ENCODE data around the gene KIF6. TPM values are rescaled to one million over a fixed set of nuclear protein-coding genes. Genes with fewer than 3 reads are reported as not detected.

KIF6 gene
- polyA plus RNA-seq, 1 donor (not counting 4 experiments of a cell fraction or from before 2014, with no cell fraction given) = 0.14 TPM

GRCh38 chr6:39416026-39416425 lies 309.2 kb downstream of the KIF6 start:
- Histone ChIP-seq H3K9me3 (ENCODE audit: control insufficient read depth, low read depth, low read length) (no peaks in the 10 kb centered on the region), H3K4me3 (ENCODE audit: control insufficient read depth in 2 of 3, extremely low read depth in 1 of 3, insufficient read depth in 2 of 3, low read depth in 1 of 3, low read length in 3 of 3) (no peak overlapping the region), H4K20me1 (ENCODE audit: control insufficient read depth, extremely low read depth, insufficient read depth, low read length) (no peaks in the 10 kb centered on the region), H3K79me2 (ENCODE audit: control insufficient read depth, insufficient read depth, low read length) (no peaks in the 10 kb centered on the region), H3K36me3 (ENCODE audit: control insufficient read depth in 2 of 2, extremely low read depth in 1 of 2, insufficient read depth in 2 of 2, low read length in 2 of 2) (no peaks in the 10 kb centered on the region), H3K27ac (ENCODE audit: control insufficient read depth, insufficient read depth, low read length) (peak overlapping the region; percentile 70), H2AFZ (ENCODE audit: control insufficient read depth, low read length) (no peak overlapping the region), H3K9me1 (ENCODE audit: control insufficient read depth, extremely low read depth, insufficient read depth, low read length) (no peaks in the 10 kb centered on the region), H3K27me3 (ENCODE audit: control insufficient read depth, extremely low read depth, insufficient read depth, low read length) (no peaks in the 10 kb centered on the region), H3K4me1 (ENCODE audit: control insufficient read depth, extremely low read depth, insufficient read depth, low read length) (peaks cover 14% of the 10 kb centered on the region), H3K9ac (ENCODE audit: control insufficient read depth, extremely low read depth, insufficient read depth, low read length) (no peak overlapping the region), H3K4me2 (ENCODE audit: control insufficient read depth, extremely low read depth, insufficient read depth, low read depth, low read length) (no peak overlapping the region)
- DNase-seq (ENCODE audit: low read depth, low spot score) (no peak), FAIRE-seq (no peak)
- TF ChIP-seq CTCF (optimal IDR thresholded peaks at IDR 0.05 in 1 of 3, IDR thresholded peaks at IDR 0.05 in 1 of 3, conservative IDR thresholded peaks at IDR 0.05 in 1 of 3; ENCODE audit: extremely low read depth in 1 of 3, insufficient read depth in 2 of 3, low read length in 3 of 3) = no peak
- TF ChIP-seq EZH2 (IDR thresholded peaks at IDR 0.05; ENCODE audit: low read length) = no peak
- dilution Hi-C loops (cut with MboI; ENCODE audit: extremely low pct_ligation_motif_present, low sequenced_read_pairs) = no loop called here

- TF ChIP-seq CTCF (optimal IDR thresholded peaks at IDR 0.05 in 1 of 3, IDR thresholded peaks at IDR 0.05 in 1 of 3, conservative IDR thresholded peaks at IDR 0.05 in 1 of 3; ENCODE audit: extremely low read depth in 1 of 3, insufficient read depth in 2 of 3, low read length in 3 of 3) (no peak), EZH2 (IDR thresholded peaks at IDR 0.05; ENCODE audit: low read length) (no peak)
- dilution Hi-C loops (cut with MboI; ENCODE audit: extremely low pct_ligation_motif_present, low sequenced_read_pairs) = no loop called here
- Histone ChIP-seq H3K36me3 (ENCODE audit: control insufficient read depth in 2 of 2, extremely low read depth in 1 of 2, insufficient read depth in 2 of 2, low read length in 2 of 2) (no peaks in the 10 kb centered on the region), H4K20me1 (ENCODE audit: control insufficient read depth, extremely low read depth, insufficient read depth, low read length) (no peaks in the 10 kb centered on the region), H3K9ac (ENCODE audit: control insufficient read depth, extremely low read depth, insufficient read depth, low read length) (no peak overlapping the region), H3K4me1 (ENCODE audit: control insufficient read depth, extremely low read depth, insufficient read depth, low read length) (peaks cover 14% of the 10 kb centered on the region), H3K4me2 (ENCODE audit: control insufficient read depth, extremely low read depth, insufficient read depth, low read depth, low read length) (no peak overlapping the region), H3K27me3 (ENCODE audit: control insufficient read depth, extremely low read depth, insufficient read depth, low read length) (no peaks in the 10 kb centered on the region), H3K27ac (ENCODE audit: control insufficient read depth, insufficient read depth, low read length) (no peak overlapping the region), H3K9me3 (ENCODE audit: control insufficient read depth, low read depth, low read length) (no peaks in the 10 kb centered on the region), H3K79me2 (ENCODE audit: control insufficient read depth, insufficient read depth, low read length) (no peaks in the 10 kb centered on the region), H3K4me3 (ENCODE audit: control insufficient read depth in 2 of 3, extremely low read depth in 1 of 3, insufficient read depth in 2 of 3, low read depth in 1 of 3, low read length in 3 of 3) (no peak overlapping the region), H3K9me1 (ENCODE audit: control insufficient read depth, extremely low read depth, insufficient read depth, low read length) (no peaks in the 10 kb centered on the region), H2AFZ (ENCODE audit: control insufficient read depth, low read length) (no peak overlapping the region)
- FAIRE-seq (no peak), DNase-seq (ENCODE audit: low read depth, low spot score) (no peak)
Observed at GRCh38 chr6:39415482-39415881, 309.7 kb downstream of the KIF6 start.
